Esophagus muscularis mucosa (tissue), 4 donors: ENCODE results near the gene SLC39A10. TPM values are rescaled to one million over a fixed set of nuclear protein-coding genes. Genes with fewer than 3 reads are reported as not detected.
"Not testable (repeated sequence)": the region's sequence is repeated elsewhere in the genome, so short reads cannot be mapped to it uniquely, and the experiment has no call there.

Experiments used
- DNase-seq: peaks from one replicate; pipeline ENCODE4 v3.0.0-alpha.2; 2017; ENCODE audit errors: extremely low spot score
- H3K27ac ChIP-seq, 4 donors: fragments of 200-600 bp; sonication (generic); replicated peaks in 1 of 4; 1 replicate in 3 of 4; 2 replicates in 1 of 4; pipeline ENCODE4 v1.5.1; 2016 to 2019; ENCODE audit warnings: mild to moderate bottlenecking in 1 of 4
- H3K27me3 ChIP-seq, 4 donors: fragments of 200-600 bp; sonication (generic); one replicate each; pipeline versions ENCODE4 v1.5.1 to v1.6.0; 2016 to 2019
- H3K36me3 ChIP-seq, 4 donors: fragments of 200-600 bp; sonication (generic); one replicate each; pipeline ENCODE4 v1.5.1; 2016 to 2019
- H3K4me1 ChIP-seq, 4 donors: fragments of 200-600 bp; sonication (generic); one replicate each; pipeline ENCODE4 v1.5.1; 2016 to 2019
- H3K4me3 ChIP-seq, 4 donors: fragments of 200-600 bp; sonication (generic); 1 replicate in 2 of 4; 2 replicates in 2 of 4; pipeline ENCODE4 v1.5.1; 2016 to 2019; ENCODE audit warnings: mild to moderate bottlenecking in 4 of 4, moderate library complexity in 1 of 4
- H3K9me3 ChIP-seq, 4 donors: fragments of 200-600 bp; sonication (generic); 1 replicate in 3 of 4; 2 replicates in 1 of 4; pipeline ENCODE4 v1.5.1; 2016 to 2019
- EP300 ChIP-seq: sonication (generic); formaldehyde crosslinking; IDR thresholded peaks from one replicate; pipeline ENCODE4 v1.6.1; 2017; ENCODE audit warnings: antibody characterized with exemption
- POLR2A ChIP-seq: fragments of 450-650 bp; IDR thresholded peaks from one replicate; pipeline ENCODE4 v1.6.1; 2017; ENCODE audit warnings: antibody characterized with exemption, moderate library complexity, mild to moderate bottlenecking, low read depth
- POLR2AphosphoS5 ChIP-seq, 2 donors: sonication (generic); formaldehyde crosslinking; IDR thresholded peaks; one replicate each; pipeline ENCODE4 v1.6.1; 2017; ENCODE audit warnings: antibody characterized with exemption in 2 of 2
- WGBS: methylation state at CpG from one replicate; pipeline ENCODE4 v1.1.5; 2018; 5-methylcytosine and 5-hydroxymethylcytosine counted together
- intact Hi-C: fragments of 100-400 bp; cut with DNase I; formaldehyde crosslinking; loops from one replicate; pipeline ENCODE4 v1.15.1; 2023
- total RNA-seq, 4 donors: library from RNA; depleted of rRNA; stranded (reverse); fragments of >200 nt; gene quantifications; one replicate each; pipeline versions ENCODE4 v1.1.0 to v1.2.1, GENCODE V29; 2016
- TF ChIP-seq, protein P1 (sequence below), 3 experiments: fragments of 200-600 bp in 2 of 3; fragments of 450-650 bp in 1 of 3; sonication (generic) in 2 of 3; IDR thresholded peaks; one replicate each; pipeline ENCODE4 v1.5.1; 2017 to 2019; ENCODE audit warnings: antibody characterized with exemption in 3 of 3, mild to moderate bottlenecking in 2 of 3, moderate library complexity in 1 of 3

Gene SLC39A10
- total RNA-seq, 4 donors from 2014 or later = 7.1 to 9.5 (median 8.3) TPM

DNA sequence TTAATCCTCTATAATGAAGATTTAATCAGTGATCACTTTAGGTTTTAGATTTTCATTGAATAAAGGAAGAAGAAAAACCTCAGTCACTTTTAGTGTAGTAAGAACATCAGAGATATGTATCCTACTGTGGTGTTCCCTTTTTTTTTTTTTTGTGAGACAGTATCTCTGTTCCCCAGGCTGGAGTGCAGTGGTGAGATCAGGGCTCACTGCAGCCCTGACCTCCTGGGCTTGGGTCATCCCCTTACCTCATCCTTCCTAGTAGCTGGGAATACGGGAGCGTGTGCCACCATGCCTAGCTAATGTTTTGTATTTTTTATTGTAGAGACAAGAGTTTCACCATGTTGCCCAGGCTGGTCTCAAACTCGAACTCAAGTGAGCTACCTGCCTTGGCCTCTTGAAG is 5.1 kb downstream of the SLC39A10 start:
- Histone ChIP-seq H3K27me3 (no peaks in the 10 kb centered on the region), H3K27ac (no peak overlapping the region), H3K36me3 (no peaks in the 10 kb centered on the region), H3K4me3 (no peak overlapping the region), H3K4me1 (peaks cover 7 to 48% (median 34%) of the 10 kb centered on the region in 4 donors), H3K9me3 (no peaks in the 10 kb centered on the region)
- TF ChIP-seq POLR2A (no peak), POLR2AphosphoS5 (IDR thresholded peaks at IDR 0.05) (no peak), EP300 (no peak)
- no peak for DNase-seq
- intact Hi-C loops = loop anchor here (5.0 kb wide), 1 partner anchor 165 kb away; no protein-coding TSS in a partner anchor
- WGBS = 43% methylated on average over 3 of the region's 3 CpGs

DNA sequence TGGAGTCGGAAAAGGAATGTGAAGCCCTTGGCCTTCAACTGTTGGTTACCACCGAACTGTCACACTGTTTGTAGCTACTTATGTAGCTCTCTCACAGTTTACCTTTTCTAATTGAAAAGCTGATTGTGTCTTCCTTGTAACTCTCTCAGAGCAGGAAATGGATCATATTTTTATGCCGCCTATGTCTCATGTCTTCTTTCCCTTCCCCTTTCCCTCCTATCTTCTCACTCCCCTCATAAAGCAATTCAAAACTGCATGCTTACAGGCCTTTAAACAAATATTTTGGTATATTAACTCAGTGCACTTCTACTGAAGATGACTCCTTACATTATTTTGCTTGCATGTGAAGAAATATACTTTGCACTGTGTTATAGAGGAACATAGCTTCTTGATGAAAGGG is 6.0 kb downstream of the SLC39A10 start:
- Histone ChIP-seq H3K27ac (no peak overlapping the region), H3K9me3 (no peaks in the 10 kb centered on the region), H3K4me3 (no peak overlapping the region), H3K27me3 (no peaks in the 10 kb centered on the region), H3K4me1 (peaks cover 9 to 50% (median 34%) of the 10 kb centered on the region in 4 donors), H3K36me3 (no peaks in the 10 kb centered on the region)
- TF ChIP-seq POLR2AphosphoS5 (IDR thresholded peaks at IDR 0.05) (no peak), POLR2A (no peak), EP300 (no peak)
- TF ChIP-seq, protein P1, sequence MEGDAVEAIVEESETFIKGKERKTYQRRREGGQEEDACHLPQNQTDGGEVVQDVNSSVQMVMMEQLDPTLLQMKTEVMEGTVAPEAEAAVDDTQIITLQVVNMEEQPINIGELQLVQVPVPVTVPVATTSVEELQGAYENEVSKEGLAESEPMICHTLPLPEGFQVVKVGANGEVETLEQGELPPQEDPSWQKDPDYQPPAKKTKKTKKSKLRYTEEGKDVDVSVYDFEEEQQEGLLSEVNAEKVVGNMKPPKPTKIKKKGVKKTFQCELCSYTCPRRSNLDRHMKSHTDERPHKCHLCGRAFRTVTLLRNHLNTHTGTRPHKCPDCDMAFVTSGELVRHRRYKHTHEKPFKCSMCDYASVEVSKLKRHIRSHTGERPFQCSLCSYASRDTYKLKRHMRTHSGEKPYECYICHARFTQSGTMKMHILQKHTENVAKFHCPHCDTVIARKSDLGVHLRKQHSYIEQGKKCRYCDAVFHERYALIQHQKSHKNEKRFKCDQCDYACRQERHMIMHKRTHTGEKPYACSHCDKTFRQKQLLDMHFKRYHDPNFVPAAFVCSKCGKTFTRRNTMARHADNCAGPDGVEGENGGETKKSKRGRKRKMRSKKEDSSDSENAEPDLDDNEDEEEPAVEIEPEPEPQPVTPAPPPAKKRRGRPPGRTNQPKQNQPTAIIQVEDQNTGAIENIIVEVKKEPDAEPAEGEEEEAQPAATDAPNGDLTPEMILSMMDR (IDR thresholded peaks at IDR 0.05) = no peak
- intact Hi-C loops = loop anchor here (5.0 kb wide), 1 partner anchor 166 kb away; no protein-coding TSS in a partner anchor
- DNase-seq = no peak
- 70% methylated on average over 3 of the region's 3 CpGs for WGBS

DNA sequence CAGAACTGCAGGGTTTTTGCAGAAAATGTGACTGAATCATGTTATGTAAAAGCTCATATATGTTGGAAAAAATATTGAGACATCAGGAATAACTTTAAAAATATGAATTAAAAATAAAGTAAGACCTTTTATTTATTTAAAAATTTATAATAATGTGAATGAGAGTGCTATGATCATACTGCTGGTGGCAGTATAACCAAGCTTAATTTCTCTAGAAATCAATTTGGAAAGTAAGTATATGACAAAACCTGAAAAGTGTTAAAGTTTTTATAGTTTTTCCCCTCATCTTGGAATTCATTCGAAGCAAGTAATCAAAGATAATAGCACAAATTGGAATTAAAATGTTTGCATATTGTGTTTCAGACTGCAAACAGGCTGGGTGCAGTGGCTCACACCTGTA is 7.5 kb downstream of the SLC39A10 start:
- H3K9me3 ChIP-seq = no peaks in the 10 kb centered on the region
- no peaks in the 10 kb centered on the region for H3K36me3 ChIP-seq
- no peak for DNase-seq
- H3K27me3 ChIP-seq = no peaks in the 10 kb centered on the region
- TF ChIP-seq EP300 (no peak), POLR2AphosphoS5 (IDR thresholded peaks at IDR 0.05) (no peak), POLR2A (no peak)
- TF ChIP-seq, protein P1 (IDR thresholded peaks at IDR 0.05) = no peak
- intact Hi-C loops = loop anchor here (5.0 kb wide), 1 partner anchor 167 kb away; no protein-coding TSS in a partner anchor
- peaks cover 3 to 35% (median 19%) of the 10 kb centered on the region in 4 donors for H3K4me1 ChIP-seq
- H3K4me3 ChIP-seq = no peak overlapping the region
- no peak overlapping the region for H3K27ac ChIP-seq
- 70% methylated on average over 1 of the region's 1 CpG for WGBS

DNA sequence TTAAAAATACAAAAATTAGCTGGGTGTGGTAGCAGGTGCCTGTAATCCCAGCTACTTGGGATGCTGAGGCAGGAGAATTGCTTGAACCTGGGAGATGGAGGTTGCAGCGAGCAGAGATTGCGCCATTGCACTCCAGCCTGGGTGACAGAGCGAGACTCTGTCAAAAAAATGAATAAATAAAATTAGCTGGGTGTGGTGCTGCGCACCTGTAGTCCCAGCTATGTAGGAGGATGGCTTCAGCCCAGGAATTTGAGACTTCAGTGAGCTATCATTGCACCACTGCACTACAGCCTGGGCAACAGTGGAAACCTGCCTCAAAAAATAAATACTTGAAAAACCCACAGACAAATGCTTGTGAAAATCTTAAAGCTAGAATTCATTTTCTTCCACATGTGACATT is 8.1 kb downstream of the SLC39A10 start:
- H3K27me3 ChIP-seq, H3K36me3 ChIP-seq, H3K4me3 ChIP-seq, H3K27ac ChIP-seq, DNase-seq, H3K9me3 ChIP-seq, intact Hi-C loops: not testable (repeated sequence)
- 99% methylated on average over 4 of the region's 4 CpGs for WGBS
- peaks cover 3 to 29% (median 13%) of the 10 kb centered on the region in 4 donors for H3K4me1 ChIP-seq

DNA sequence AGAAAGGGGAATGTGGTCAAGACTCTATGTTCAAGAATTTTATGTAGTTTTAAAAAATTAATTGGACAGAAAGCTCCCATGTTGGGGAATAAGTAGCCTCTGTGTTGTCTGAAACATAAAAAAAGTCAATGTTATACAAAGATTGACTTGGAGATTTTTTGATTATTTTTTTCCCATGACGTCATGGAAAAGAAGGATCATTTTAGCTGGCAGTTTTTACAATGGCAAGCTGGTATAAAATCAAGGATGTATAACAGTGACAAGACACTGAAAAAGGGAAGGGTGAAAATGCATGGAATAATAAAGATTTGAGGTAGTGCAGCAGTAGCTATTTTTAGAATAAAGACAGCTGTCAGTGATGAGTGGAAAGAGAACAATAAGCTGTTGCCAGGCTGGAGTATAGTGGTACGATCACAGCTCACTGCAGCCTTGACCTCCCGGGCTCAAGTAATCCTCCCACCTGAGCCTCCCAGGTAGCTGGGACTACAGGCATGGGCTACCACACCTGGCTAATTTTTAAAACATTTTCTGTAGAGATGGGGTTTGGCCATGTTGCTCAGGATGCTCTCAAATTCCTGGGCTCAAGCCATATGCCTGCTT is 9.2 kb downstream of the SLC39A10 start:
- Histone ChIP-seq H3K27ac (no peak overlapping the region), H3K36me3 (no peaks in the 10 kb centered on the region), H3K9me3 (no peaks in the 10 kb centered on the region), H3K27me3 (no peaks in the 10 kb centered on the region), H3K4me3 (no peak overlapping the region), H3K4me1 (peaks cover 3 to 21% (median 8%) of the 10 kb centered on the region in 4 donors)
- 65% methylated on average over 3 of the region's 3 CpGs for WGBS
- no peak for DNase-seq
- intact Hi-C loops = no loop called here
- TF ChIP-seq EP300 = no peak
- no peak for TF ChIP-seq POLR2A
- TF ChIP-seq POLR2AphosphoS5 (IDR thresholded peaks at IDR 0.05) = no peak

DNA sequence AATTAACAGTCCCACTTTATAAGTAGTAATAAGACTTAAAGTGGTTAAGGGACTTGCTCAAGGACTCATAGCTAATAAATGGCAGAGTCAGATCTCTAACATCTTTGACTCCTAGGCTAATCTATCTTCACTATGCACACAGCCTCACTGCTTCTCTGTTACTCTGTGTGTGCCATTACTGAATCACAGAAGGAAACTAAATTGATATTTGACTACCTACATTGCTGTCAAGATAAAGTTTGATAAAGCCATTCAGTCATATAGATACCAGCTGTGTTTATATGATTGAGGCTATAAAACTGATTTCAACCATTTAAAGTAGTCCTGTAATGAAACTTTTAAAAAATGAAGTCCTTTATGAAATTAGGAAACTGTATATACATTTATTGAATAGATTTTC is 10.9 kb downstream of the SLC39A10 start:
- no peak for TF ChIP-seq POLR2A
- no peak for TF ChIP-seq POLR2AphosphoS5 (IDR thresholded peaks at IDR 0.05)
- TF ChIP-seq, protein P1 (IDR thresholded peaks at IDR 0.05) = no peak
- TF ChIP-seq EP300 = no peak
- Histone ChIP-seq H3K27ac (no peak overlapping the region), H3K36me3 (peaks cover 0 to 3% (median 0%) of the 10 kb centered on the region in 4 donors), H3K27me3 (no peaks in the 10 kb centered on the region), H3K4me1 (peaks cover 3 to 17% (median 5%) of the 10 kb centered on the region in 4 donors), H3K9me3 (no peaks in the 10 kb centered on the region), H3K4me3 (no peak overlapping the region)
- intact Hi-C loops = no loop called here
- DNase-seq = no peak
